ENCODE measurements around the gene LMO1. TPM values are rescaled to one million over a fixed set of nuclear protein-coding genes. Genes with fewer than 3 reads are reported as not detected.

LMO1 gene
- total RNA-seq, 2 experiments from 2014 or later = not detected

- Histone ChIP-seq H3K36me3 (ENCODE audit: insufficient read depth, low read length) (no peaks in the 10 kb centered on the region), H3K4me3 (ENCODE audit: low read depth, low read length, poor library complexity, severe bottlenecking) (no peak overlapping the region), H3K4me2 (ENCODE audit: low read length) (no peak overlapping the region), H4K20me1 (ENCODE audit: insufficient read depth, low read length) (no peaks in the 10 kb centered on the region), H3K9me2 (ENCODE audit: insufficient read depth, low read length) (no peaks in the 10 kb centered on the region), H2AFZ (ENCODE audit: low read length) (no peak overlapping the region), H3K9me3 (ENCODE audit: low read length) (no peaks in the 10 kb centered on the region), H3K27ac (ENCODE audit: low read depth, low read length, poor library complexity, severe bottlenecking) (no peak overlapping the region), H3K79me2 (ENCODE audit: insufficient read depth, low read depth, low read length) (no peaks in the 10 kb centered on the region), H3K4me1 (ENCODE audit: insufficient read depth, low read length, poor library complexity, severe bottlenecking) (no peaks in the 10 kb centered on the region)
- ChIA-PET POLR2A (interaction anchor here (1.7 kb wide), 1 partner anchor 48 kb away, joined by 3 read pairs; no protein-coding TSS in a partner anchor), CTCF (ENCODE audit: unreplicated experiment) (no interaction called here)
- no TSS peak for BruUV-seq (replicated peaks)
- no peak for DNase-seq (ENCODE audit: low spot score)
- intact Hi-C loops (cut with micrococcal nuclease; ENCODE audit: unreplicated experiment) = no loop called here
- no peak for TF ChIP-seq EZH2phosphoT487 (IDR thresholded peaks at IDR 0.05; ENCODE audit: borderline replicate concordance, low read depth, low read length)
- no peak for TF ChIP-seq CTCF (conservative IDR thresholded peaks at IDR 0.05; ENCODE audit: low read length)
Observed at GRCh38 chr11:8221046-8221723, 42.5 kb downstream of the LMO1 start.

GRCh38 chr11:8220261-8221045, 43.2 kb downstream of the LMO1 start:
- intact Hi-C loops (cut with micrococcal nuclease; ENCODE audit: unreplicated experiment) = no loop called here
- no peaks in the 10 kb centered on the region for H3K4me1 ChIP-seq (ENCODE audit: insufficient read depth, low read length, poor library complexity, severe bottlenecking)
- no peak for TF ChIP-seq CTCF (conservative IDR thresholded peaks at IDR 0.05; ENCODE audit: low read length)
- TF ChIP-seq EZH2phosphoT487 (IDR thresholded peaks at IDR 0.05; ENCODE audit: borderline replicate concordance, low read depth, low read length) = no peak
- no peaks in the 10 kb centered on the region for H3K9me2 ChIP-seq (ENCODE audit: insufficient read depth, low read length)
- H4K20me1 ChIP-seq (ENCODE audit: insufficient read depth, low read length) = no peaks in the 10 kb centered on the region
- BruUV-seq (replicated peaks) = no TSS peak
- H3K4me3 ChIP-seq (ENCODE audit: low read depth, low read length, poor library complexity, severe bottlenecking) = no peak overlapping the region
- DNase-seq (ENCODE audit: low spot score) = no peak
- no peak overlapping the region for H3K27ac ChIP-seq (ENCODE audit: low read depth, low read length, poor library complexity, severe bottlenecking)
- POLR2A ChIA-PET = no interaction called here
- no peaks in the 10 kb centered on the region for H3K79me2 ChIP-seq (ENCODE audit: insufficient read depth, low read depth, low read length)
- CTCF ChIA-PET (ENCODE audit: unreplicated experiment) = interaction anchor here (0.6 kb wide), 1 partner anchor 308 kb away, joined by 3 read pairs; no protein-coding TSS in a partner anchor
- H3K4me2 ChIP-seq (ENCODE audit: low read length) = no peak overlapping the region
- no peak overlapping the region for H2AFZ ChIP-seq (ENCODE audit: low read length)
- no peaks in the 10 kb centered on the region for H3K36me3 ChIP-seq (ENCODE audit: insufficient read depth, low read length)
- H3K9me3 ChIP-seq (ENCODE audit: low read length) = no peaks in the 10 kb centered on the region

All from OCI-LY7 (cell line).